Measurements from ENCODE around the gene COQ10A. TPM values are rescaled to one million over a fixed set of nuclear protein-coding genes. Genes with fewer than 3 reads are reported as not detected.

The COQ10A gene
- total and polyA plus RNA-seq, 2 of the 13 experiments (the other 11 are each of a cell fraction or from before 2014, with no cell fraction given) = 21.0 to 37.3 TPM

DNA sequence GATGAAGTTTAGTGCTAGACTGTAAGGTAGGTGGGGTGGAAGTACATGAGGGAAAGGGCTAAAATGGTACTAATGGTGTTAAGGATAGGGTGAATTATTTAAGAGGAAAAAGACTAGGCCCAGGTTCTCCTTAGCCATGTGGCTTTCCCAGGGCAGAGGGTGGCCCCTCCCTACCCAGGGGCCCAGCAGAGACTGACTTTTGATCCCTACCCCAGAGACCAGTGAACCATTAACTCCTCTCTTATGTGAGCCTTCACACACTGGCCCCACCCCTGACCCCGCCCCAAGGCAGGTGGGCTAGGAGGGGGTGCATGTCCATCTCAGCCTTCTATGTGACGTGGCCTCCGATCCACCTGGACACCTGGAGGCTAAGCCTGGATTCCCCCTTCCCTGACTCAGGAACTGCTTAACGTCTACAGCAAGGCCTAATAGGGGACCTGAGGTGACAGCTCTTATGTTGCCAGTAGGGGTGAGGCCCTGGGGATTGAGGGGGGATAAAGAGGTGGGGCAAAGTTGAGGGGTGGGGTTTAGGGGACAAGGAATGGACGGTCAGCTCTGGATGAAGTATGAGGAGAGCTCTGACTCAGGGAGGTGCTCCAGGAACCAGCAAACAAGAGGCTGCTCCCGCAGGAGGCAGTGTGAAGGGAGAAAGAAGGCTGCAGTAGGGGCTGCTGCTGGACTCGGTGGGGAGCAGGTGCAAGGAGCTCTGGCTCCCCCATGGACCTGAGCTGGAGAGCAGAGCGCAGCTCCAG is 36.1 kb upstream of the COQ10A start (continued):
- TF ChIP-seq, protein P1, sequence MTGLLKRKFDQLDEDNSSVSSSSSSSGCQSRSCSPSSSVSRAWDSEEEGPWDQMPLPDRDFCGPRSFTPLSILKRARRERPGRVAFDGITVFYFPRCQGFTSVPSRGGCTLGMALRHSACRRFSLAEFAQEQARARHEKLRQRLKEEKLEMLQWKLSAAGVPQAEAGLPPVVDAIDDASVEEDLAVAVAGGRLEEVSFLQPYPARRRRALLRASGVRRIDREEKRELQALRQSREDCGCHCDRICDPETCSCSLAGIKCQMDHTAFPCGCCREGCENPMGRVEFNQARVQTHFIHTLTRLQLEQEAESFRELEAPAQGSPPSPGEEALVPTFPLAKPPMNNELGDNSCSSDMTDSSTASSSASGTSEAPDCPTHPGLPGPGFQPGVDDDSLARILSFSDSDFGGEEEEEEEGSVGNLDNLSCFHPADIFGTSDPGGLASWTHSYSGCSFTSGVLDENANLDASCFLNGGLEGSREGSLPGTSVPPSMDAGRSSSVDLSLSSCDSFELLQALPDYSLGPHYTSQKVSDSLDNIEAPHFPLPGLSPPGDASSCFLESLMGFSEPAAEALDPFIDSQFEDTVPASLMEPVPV (CRISPR knock-in tag; IDR thresholded peaks at IDR 0.05) = no peak; the same call in 1 of the 2 replicates
- TF ChIP-seq ZNF883 (CRISPR knock-in tag; IDR thresholded peaks at IDR 0.05; ENCODE audit: not compliant biosample characterization) = no peak
- peak; percentile 7; the same call in 1 of the 2 replicates for TF ChIP-seq KAT7 (CRISPR knock-in tag; IDR thresholded peaks at IDR 0.05; ENCODE audit: borderline replicate concordance)
- TF ChIP-seq ZNF816 (CRISPR knock-in tag; IDR thresholded peaks at IDR 0.05; ENCODE audit: borderline replicate concordance) = no peak
- no peak for TF ChIP-seq ZNF281 (CRISPR knock-in tag; IDR thresholded peaks at IDR 0.05; ENCODE audit: borderline replicate concordance)
- TF ChIP-seq ZSCAN29 (CRISPR knock-in tag; conservative IDR thresholded peaks at IDR 0.05) = peak; percentile 60; the same call in 1 of the 2 replicates
- TF ChIP-seq ZNF83 (CRISPR knock-in tag; IDR thresholded peaks at IDR 0.05; ENCODE audit: borderline replicate concordance) = peak; percentile 46; the same call in 1 of the 2 replicates
- TF ChIP-seq, protein P2, sequence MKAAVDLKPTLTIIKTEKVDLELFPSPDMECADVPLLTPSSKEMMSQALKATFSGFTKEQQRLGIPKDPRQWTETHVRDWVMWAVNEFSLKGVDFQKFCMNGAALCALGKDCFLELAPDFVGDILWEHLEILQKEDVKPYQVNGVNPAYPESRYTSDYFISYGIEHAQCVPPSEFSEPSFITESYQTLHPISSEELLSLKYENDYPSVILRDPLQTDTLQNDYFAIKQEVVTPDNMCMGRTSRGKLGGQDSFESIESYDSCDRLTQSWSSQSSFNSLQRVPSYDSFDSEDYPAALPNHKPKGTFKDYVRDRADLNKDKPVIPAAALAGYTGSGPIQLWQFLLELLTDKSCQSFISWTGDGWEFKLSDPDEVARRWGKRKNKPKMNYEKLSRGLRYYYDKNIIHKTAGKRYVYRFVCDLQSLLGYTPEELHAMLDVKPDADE (CRISPR knock-in tag; IDR thresholded peaks at IDR 0.05) = no peak
- peak; percentile 25 for TF ChIP-seq ZNF687 (CRISPR knock-in tag; IDR thresholded peaks at IDR 0.05)
- TF ChIP-seq ZSCAN25 (CRISPR knock-in tag; IDR thresholded peaks at IDR 0.05) = peak; percentile 98
- no peak for TF ChIP-seq ZNF737 (CRISPR knock-in tag; IDR thresholded peaks at IDR 0.05; ENCODE audit: borderline replicate concordance)
- TF ChIP-seq NKX3-1 (CRISPR knock-in tag; IDR thresholded peaks at IDR 0.05) = no peak
- TF ChIP-seq FOXM1 (CRISPR knock-in tag; IDR thresholded peaks at IDR 0.05) = no peak
- peak; percentile 76; the same call in 1 of the 2 replicates for TF ChIP-seq ZBTB3 (CRISPR knock-in tag; IDR thresholded peaks at IDR 0.05; ENCODE audit: borderline replicate concordance, low read depth)
- no peak for TF ChIP-seq ZNF18 (CRISPR knock-in tag; IDR thresholded peaks at IDR 0.05; ENCODE audit: insufficient replicate concordance)
- TF ChIP-seq ZNF138 (CRISPR knock-in tag; IDR thresholded peaks at IDR 0.05; ENCODE audit: low read depth) = no peak

Data from HepG2 (cell line).